ENCODE data around the gene RUFY4.
A peak's percentile ranks its signal among the peaks of the same experiment; 100 is the strongest.

RUFY4 gene

DNA sequence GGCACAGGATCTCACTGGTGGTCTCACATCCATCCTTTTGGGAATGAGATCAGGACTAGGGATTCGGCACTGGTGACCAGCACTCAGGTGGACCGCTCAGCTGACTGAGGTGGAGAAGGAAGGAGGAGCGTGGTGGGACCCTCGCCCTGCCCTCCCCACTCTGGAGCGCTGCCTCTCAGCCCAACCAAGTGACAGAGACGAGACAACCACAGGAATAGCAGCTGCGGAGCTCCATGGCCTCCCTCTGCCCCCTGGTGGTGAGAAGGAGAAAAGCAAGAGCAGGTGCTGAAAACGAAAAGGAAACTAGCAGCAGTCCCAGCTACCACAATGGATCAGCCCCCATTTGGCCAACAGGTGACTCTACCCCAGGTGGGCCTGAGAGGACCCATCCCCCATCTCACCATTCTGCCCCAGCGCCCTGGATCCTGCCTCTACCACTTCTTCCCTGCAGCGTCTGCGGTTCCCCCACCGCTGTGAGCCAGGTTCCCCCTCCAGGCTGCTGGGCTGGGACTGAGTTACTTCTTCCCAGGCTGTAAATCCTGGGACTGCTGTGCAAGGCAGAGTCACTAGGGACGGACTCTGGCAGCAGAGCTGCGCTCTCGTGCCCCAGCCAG, at the start of gene RUFY4:
Gene RUFY4 (plus strand): TSS at position 533 of the 614 bp plus-strand sequence. CDS start 1,353 bp downstream, outside the sequence.
- peak; percentile 23 to 39 for DNase-seq (ENCODE audit: low read depth in 2 of 2)

- DNase-seq (ENCODE audit: low read depth in 2 of 2), result no peak
These were observed 49.5 kb upstream of the RUFY4 start for GRCh38 chr2:218019411-218020060.

GRCh38 chr2:218020281-218020680, 48.8 kb upstream of the RUFY4 start:
- no peak for DNase-seq (ENCODE audit: low read depth in 2 of 2)

GRCh38 chr2:218020966-218021535, 48.0 kb upstream of the RUFY4 start:
- no peak for DNase-seq (ENCODE audit: low read depth in 2 of 2)

- DNase-seq (ENCODE audit: low read depth in 2 of 2), result no peak
These were observed 47.4 kb upstream of the RUFY4 start for GRCh38 chr2:218021536-218022071.

DNA sequence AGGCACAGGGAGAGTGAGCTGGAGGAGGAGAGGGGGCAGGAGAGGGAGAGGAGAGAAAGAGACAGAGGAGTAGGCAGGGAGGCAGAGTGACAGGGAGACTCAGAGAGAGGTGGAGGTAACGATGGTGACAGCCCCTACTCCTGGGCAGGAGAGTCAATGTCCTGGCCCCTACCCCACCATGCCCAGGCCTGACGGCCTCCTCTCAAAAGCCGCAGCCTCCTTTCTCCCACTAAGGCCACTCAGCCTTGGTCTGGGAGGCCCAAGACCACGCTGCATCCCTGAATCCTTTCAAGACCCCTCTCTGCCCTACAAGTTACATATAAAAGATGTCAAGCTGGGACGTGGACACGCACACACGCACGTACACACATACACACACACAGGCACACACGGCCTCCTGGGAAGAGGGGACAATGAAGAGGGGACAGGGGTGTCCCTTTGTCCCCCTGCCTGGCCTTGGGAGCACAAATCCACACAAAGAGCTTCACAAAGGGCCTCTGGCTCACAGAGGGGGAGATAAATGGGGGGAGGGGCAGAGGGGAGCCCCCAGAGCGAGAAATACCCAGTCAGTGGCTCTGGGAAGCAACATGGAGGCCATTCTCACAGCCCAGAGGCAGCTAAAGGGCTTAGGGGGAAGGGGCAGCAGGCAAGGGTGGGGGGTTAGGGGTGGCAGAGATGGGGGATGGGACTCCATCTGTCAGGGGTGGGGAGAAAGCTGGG, 46.8 kb upstream of the RUFY4 start:
- DNase-seq (ENCODE audit: low read depth in 2 of 2), result no peak

- no peak for DNase-seq (ENCODE audit: low read depth in 2 of 2)
These were observed 46.1 kb upstream of the RUFY4 start for GRCh38 chr2:218022851-218023530.

DNA sequence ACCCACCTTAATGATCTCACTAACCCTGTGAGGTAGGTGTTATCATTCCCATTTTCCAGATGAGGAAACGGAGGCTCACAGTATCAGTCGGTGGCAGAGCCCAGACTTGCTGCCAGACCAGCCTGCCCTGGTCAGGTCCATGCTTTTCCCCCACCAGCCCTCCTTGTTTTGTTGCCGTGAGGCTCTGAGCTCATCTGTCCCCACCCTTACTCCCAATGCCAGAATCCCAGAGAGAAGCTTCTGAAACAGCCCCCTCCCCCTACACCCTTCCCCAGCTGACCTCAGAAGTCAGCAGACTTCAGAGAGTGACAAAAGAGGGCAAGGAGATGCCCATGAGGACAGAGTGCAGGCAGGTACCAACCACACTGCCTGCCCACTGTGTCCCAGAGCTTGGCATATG, 45.4 kb upstream of the RUFY4 start:
- DNase-seq (ENCODE audit: low read depth in 2 of 2), result no peak

DNA sequence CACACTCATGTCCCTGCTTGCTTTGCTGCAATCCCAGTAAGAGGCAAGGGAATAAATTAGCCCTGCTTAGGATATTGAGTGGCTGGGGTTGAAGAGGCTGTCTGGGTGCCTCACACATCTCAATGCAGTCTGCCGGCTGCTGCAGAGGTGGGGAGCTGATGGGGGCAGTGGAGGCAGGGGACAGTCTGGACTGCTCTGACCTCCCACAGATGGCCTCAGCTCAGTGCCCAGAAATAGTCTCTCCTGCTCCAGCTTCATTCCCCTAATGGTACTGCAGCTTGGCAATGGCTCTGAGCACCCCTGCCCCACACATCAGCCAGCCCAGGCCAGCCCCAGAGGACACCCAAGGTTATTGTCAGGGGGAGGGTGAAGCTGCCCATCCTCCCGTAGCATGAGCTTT, 44.7 kb upstream of the RUFY4 start:
- no peak for DNase-seq (ENCODE audit: low read depth in 2 of 2)

GRCh38 chr2:218024871-218025270, 44.2 kb upstream of the RUFY4 start:
- DNase-seq (ENCODE audit: low read depth in 2 of 2), result no peak

- DNase-seq (ENCODE audit: low read depth in 2 of 2), result no peak
These were observed 42.8 kb upstream of the RUFY4 start for GRCh38 chr2:218026244-218026643.

DNA sequence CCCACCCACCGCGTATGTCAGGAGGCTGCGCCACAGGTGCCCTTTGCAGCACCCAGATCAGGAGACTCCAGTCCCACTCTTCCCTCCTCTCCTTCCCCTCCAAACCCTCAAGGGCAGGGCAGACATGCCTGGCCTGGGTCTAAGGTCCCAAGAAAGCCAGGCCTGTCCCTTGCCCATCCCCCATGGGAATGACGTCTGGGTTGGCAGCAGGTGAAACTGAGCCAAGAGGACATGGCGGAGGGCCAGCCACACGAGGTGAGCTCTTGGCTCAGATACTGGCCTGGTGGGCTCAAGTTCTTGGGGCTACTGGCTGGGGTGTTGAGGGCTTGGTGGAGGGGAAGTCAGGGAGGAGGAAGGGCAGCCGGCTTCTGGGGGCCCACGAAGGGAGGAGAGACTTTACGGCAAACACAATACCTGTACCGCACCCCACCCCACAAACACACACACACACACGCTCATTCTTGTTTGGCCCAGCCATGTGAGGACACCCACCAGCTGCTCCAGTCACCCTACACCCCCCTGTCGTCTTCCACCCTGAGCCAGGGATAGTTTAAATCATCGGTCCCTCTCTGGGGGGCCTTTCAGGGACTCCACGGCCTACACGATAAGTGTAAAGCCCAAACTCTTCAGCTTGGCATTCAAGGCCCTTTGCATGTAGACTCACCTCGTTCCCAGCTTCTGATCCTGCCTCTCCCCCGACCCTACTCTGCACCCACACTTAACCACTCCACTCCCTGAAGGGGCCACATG, 42.2 kb upstream of the RUFY4 start:
- DNase-seq (ENCODE audit: low read depth in 2 of 2), result no peak

GRCh38 chr2:218027426-218028188, 41.4 kb upstream of the RUFY4 start:
- no peak for DNase-seq (ENCODE audit: low read depth in 2 of 2)

GRCh38 chr2:218028189-218028495, 40.9 kb upstream of the RUFY4 start:
- DNase-seq (ENCODE audit: low read depth in 2 of 2), result no peak

DNA sequence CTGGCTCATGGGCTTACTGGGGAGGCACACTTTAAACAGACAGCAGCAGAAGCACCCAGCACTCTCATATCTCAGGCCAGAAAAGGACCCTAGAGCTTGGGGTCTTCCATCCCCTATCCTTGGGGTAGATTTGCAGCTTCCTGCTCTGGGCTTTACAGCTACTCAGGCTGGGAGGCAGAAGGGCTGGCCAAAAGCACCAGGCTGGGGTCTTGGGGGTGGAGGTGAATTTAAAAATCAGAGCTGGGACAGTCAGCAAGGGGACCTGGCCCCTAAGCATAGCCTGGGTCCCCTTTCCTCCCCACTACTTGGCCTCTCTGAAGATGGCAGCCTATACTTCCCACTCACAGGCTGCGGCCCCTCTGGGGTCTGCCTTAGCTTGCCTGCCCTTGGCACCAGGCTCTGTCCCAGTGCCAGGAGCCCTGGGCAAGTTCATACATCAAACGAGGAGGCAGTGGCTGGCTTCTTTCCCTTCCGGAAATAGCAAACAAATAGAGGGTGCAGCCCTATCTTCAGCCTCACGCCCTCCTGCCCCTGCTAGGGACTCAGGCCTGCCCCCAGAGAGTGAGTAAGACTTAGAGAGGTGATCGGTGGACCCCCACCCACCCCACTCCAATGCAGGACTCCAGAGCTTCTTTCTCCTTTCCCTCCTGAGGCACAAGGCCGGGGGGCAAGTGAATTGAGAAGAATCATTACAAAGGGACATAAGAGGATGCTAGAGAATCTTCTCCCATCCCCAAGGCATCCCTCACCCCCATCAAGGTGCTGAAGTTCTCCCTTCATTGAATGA, 40.3 kb upstream of the RUFY4 start:
- no peak for DNase-seq (ENCODE audit: low read depth in 2 of 2)

DNA sequence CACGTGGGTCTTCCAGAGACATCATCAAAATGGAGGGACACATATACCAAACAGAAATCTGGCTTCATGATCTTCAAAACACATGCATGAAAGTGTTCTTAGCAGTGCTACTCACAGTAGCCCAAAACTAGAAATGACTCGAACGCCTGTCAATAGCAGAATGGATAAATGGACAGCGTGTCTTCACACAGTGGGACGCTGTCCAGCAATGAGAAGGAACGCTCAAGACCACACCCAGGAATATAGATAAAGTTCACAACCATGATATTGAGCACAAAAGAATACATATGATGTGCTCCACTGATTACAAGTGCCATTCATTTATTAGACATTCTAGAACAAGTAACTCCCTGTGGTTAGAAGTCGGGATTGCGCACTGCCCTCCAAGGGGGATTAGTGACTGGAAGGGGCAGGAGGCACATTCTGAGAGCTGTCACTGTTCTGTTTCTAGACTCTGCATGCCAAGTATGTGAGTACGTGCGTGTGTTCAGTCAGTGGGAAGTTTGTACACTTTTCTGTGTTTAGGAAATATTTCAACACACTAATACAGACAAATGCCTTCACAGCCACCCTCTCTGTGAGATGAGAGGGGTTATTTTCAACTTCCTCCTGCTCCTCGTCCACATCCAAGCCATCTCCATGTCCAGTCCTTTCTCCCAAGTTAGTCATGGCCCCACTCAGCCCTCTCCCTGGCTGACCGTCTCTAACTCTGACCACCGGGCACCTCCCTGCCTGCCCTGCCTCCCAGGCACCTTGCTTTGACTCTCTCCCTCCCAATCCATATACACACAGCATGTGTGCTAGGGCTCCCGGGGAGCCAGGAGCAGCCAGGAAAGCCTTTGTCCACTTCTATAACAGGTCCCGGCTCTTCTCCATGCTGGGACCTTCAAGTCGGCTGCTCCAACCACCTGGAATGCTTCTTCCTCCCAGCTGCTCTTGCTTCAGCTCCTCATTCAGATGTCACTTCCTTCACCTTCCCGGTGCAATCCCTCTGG, 39.4 kb upstream of the RUFY4 start:
- DNase-seq (ENCODE audit: low read depth in 2 of 2), result no peak

DNA sequence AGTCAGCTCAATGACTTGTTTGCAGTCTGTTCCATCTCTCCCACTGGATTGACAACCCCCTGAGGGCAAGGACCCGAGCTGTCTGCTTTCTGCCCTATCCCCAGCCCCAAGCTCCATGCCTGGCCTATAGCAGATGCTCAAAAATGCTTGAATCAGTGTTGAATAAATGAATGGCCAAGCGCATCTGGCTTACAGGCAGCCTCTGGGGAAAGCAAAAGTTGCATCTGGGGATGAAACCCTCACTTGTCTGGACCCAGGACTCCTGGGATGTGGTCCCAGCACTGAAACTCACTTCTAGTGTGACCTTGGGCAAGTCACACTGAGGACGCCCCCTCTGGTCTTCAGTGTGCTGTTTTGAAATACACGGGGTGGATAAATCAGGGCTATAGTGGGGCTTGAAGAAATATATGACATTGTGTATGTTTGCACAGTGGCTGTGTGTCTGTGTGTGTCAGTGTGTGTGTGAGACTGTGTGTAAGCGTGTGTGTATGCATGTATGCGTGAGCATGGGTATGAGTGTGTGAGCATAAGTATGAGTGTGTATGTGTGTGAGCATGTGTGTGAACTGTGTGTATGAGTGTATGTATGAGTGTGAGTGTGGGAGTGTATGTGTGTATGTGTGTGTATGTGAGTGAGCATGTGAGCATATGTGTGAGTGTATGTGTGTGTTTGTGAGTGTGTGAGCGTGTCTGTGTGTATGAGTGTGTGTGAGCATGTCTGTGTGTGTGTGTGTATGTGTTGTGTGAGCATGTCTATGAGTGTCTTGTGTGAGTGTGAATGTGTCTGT, 38.5 kb upstream of the RUFY4 start:
- no peak for DNase-seq (ENCODE audit: low read depth in 2 of 2)

- DNase-seq (ENCODE audit: low read depth in 2 of 2), result no peak
These were observed 37.8 kb upstream of the RUFY4 start for GRCh38 chr2:218031261-218031660.

Measured in stimulated activated CD4-positive, alpha-beta T cell treated with anti-CD3 and anti-CD28 coated beads, Interleukin-1b, Interleukin-23, amount 100 ng/mL, for 4 hours (primary cell).